GM23338 (cell line): ENCODE data around the gene BPTF. TPM values are rescaled to one million over a fixed set of nuclear protein-coding genes. Genes with fewer than 3 reads are reported as not detected.
A peak's percentile ranks its signal among the peaks of the same experiment; 100 is the strongest.

Experiments
- CTCF ChIP-seq, 2 experiments: fragments of 200-600 bp in 1 of 2; sonication (generic) in 1 of 2; conservative IDR thresholded peaks; 2 replicates each; pipeline versions ENCODE4 v1.5.1 to v1.6.1; 2016 to 2017; ENCODE audit warnings: antibody characterized with exemption in 2 of 2, low read depth in 2 of 2, mild to moderate bottlenecking in 2 of 2, moderate library complexity in 1 of 2
- ETS1 ChIP-seq: IDR thresholded peaks from 2 replicates; pipeline ENCODE4 v1.6.1; 2016; ENCODE audit warnings: antibody characterized with exemption
- EZH2 ChIP-seq: fragments of 200-600 bp; sonication (generic); IDR thresholded peaks from one replicate; pipeline ENCODE4 v1.8.0; 2017; ENCODE audit warnings: antibody characterized with exemption, mild to moderate bottlenecking, low read depth; ENCODE audit not compliant: unreplicated experiment
- POLR2AphosphoS5 ChIP-seq: IDR thresholded peaks from 2 replicates; pipeline ENCODE4 v1.6.1; 2016; ENCODE audit warnings: antibody characterized with exemption, low read depth
- REST ChIP-seq: IDR thresholded peaks from one replicate; pipeline ENCODE4 v1.6.1; 2018; ENCODE audit warnings: antibody characterized with exemption; ENCODE audit not compliant: unreplicated experiment
- ZNF462 ChIP-seq: fragments of 250-450 bp; sonication (Bioruptor Pico); IDR thresholded peaks from 2 replicates; pipeline ENCODE4 v1.5.0; 2020; ENCODE audit warnings: mild to moderate bottlenecking, moderate library complexity
- polyA plus RNA-seq: library from polyadenylated mRNA; unstranded; fragments of >200 nt; fragmentation: Nextera tagmentation; extraction: Ambion mirVana; gene quantifications from 2 replicates; pipeline ENCODE4 v1.2.1, GENCODE V29; 2016
- total RNA-seq: library from RNA; depleted of rRNA; stranded (reverse); fragments of >200 nt; shearing (Covaris generic); gene quantifications from 2 replicates; pipeline ENCODE4 v1.2.3, GENCODE V29; 2014

The BPTF gene
- total and polyA plus RNA-seq, 2 experiments from 2014 or later: 161 to 179 TPM

- TF ChIP-seq ZNF462 (CRISPR knock-in tag) (no peak), CTCF (conservative IDR thresholded peaks at IDR 0.05; ENCODE audit: low read depth in 2 of 2) (peak; percentile 22 to 24; a peak in 3 of 4 replicates), EZH2 (no peak), POLR2AphosphoS5 (peak; percentile 85), ETS1 (peak; percentile 61), REST (no peak)
Measured at GRCh38 chr17:68019675-68020408, 194.5 kb downstream of the BPTF start (continued).
